Lower leg skin (tissue), 4 donors: Measurements from ENCODE around the gene CACNG6. TPM values are rescaled to one million over a fixed set of nuclear protein-coding genes. Genes with fewer than 3 reads are reported as not detected.

Source experiments
- DNase-seq, 2 donors: peaks; one replicate each; pipeline ENCODE4 v3.0.0-alpha.2; 2019; ENCODE audit warnings: low spot score in 2 of 2
- H3K4me3 ChIP-seq: fragments of 200-600 bp; sonication (generic); 2 replicates; pipeline ENCODE4 v1.5.1; 2017; ENCODE audit warnings: mild to moderate bottlenecking, low read depth; ENCODE audit not compliant: poor library complexity, severe bottlenecking
- POLR2A ChIP-seq, 2 donors: fragments of 450-650 bp; IDR thresholded peaks; one replicate each; pipeline ENCODE4 v1.6.1; 2016 to 2017; ENCODE audit warnings: antibody characterized with exemption in 2 of 2, mild to moderate bottlenecking in 1 of 2, moderate library complexity in 1 of 2
- WGBS, 2 donors: methylation state at CpG; one replicate each; pipeline ENCODE4 v1.1.5; 2018; 5-methylcytosine and 5-hydroxymethylcytosine counted together
- intact Hi-C: fragments of 100-400 bp; cut with DNase I; formaldehyde crosslinking; loops from one replicate; pipeline ENCODE4 v1.15.0; 2023; ENCODE audit warnings: low total_unique reads
- total RNA-seq, 4 donors: library from RNA; depleted of rRNA; stranded (reverse); fragments of >200 nt; gene quantifications; one replicate each; pipeline ENCODE4 v1.1.0, GENCODE V29; 2016
- TF ChIP-seq, protein P1 (sequence below), 3 donors: fragments of 450-650 bp; IDR thresholded peaks; one replicate each; pipeline ENCODE4 v1.5.1; 2016; ENCODE audit warnings: antibody characterized with exemption in 3 of 3, mild to moderate bottlenecking in 3 of 3, moderate library complexity in 2 of 3

Gene CACNG6
- total RNA-seq = not detected

DNA sequence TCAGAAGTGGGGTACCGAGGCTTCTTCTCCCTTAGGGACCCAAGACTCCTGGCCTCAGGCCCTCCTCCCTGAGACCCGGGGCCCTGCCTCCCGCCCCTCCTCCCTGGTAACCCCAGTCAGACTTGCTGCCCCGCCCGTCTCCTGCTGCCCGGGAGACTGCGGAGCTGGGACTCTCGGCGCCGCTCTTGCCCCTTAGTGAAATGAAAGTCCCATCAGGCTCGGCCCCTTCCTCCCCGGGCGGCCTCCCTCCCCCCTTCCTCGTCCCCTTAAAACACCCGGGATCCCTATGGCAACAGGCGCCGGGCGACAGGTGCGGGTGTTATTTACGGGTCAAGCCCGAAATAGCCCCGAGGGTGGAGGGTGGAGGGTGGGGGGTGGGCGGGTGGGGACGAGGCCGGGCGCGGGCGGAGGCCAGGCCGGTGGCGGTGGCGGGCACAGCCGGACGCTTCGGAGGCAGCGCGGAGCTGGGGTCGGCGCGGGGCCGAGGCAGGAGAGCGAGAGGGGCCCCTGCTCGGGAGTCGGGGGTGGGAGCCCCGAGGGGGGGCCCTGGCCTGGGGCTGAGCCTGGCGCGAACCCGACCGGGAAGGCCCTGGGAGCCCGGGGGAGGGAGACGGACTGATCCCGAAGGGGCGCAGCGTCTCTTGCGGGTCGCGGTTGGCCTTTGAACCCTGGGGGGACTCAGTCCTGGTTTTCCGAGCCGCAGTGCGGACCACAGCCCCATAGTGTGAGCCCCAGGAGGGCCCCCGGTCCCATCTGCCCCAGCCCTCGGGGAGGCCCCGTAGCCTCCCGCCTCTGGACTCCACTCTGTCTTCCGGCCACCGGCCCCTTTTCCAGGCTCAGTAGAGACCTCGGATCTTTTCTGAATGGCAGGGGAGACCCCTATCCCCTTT is at the start of gene CACNG6:
TSS of gene CACNG6 (plus strand) at position 414 of the 890 bp plus-strand sequence. CDS start 1,241 bp downstream, outside the sequence.
- no peak for DNase-seq
- no peak within 1 kb of the TSS for H3K4me3 ChIP-seq
- intact Hi-C loops = no loop called here
- WGBS, 2 donors = 8 to 14% methylated on average over 19 to 55 of the region's 66 CpGs
- no peak for TF ChIP-seq POLR2A (IDR thresholded peaks at IDR 0.05)
- TF ChIP-seq, protein P1, sequence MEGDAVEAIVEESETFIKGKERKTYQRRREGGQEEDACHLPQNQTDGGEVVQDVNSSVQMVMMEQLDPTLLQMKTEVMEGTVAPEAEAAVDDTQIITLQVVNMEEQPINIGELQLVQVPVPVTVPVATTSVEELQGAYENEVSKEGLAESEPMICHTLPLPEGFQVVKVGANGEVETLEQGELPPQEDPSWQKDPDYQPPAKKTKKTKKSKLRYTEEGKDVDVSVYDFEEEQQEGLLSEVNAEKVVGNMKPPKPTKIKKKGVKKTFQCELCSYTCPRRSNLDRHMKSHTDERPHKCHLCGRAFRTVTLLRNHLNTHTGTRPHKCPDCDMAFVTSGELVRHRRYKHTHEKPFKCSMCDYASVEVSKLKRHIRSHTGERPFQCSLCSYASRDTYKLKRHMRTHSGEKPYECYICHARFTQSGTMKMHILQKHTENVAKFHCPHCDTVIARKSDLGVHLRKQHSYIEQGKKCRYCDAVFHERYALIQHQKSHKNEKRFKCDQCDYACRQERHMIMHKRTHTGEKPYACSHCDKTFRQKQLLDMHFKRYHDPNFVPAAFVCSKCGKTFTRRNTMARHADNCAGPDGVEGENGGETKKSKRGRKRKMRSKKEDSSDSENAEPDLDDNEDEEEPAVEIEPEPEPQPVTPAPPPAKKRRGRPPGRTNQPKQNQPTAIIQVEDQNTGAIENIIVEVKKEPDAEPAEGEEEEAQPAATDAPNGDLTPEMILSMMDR (IDR thresholded peaks at IDR 0.05) = no peak

GRCh38 chr19:53942001-53942786 is 49.2 kb upstream of the CACNG6 start:
- no peak for DNase-seq
- intact Hi-C loops = no loop called here
- no peak for TF ChIP-seq POLR2A (IDR thresholded peaks at IDR 0.05)
- TF ChIP-seq, protein P1 (IDR thresholded peaks at IDR 0.05) = no peak
- H3K4me3 ChIP-seq = no peak overlapping the region
- 5 to 7% methylated on average over 47 to 48 of the region's 55 CpGs for WGBS, 2 donors

DNA sequence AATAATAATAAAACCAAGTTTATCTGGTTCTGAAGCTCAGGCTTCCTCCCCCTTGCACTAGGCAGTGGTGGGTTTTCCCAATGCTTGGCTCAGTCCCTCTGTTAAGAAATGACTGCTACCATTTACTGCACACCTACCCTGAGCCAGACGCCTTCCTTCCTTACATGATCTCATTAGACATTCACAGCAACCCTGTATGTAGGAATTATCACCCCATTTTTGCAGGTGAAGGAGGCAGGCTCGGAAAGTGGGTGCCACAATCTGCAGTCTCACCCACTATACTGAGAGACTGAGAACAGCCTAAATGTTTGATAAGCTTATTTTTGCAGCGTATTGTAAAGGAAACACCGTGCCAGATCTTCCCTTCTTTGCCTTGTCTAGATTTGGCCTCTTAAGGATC is 47.0 kb upstream of the CACNG6 start:
- H3K4me3 ChIP-seq = no peak overlapping the region
- TF ChIP-seq, protein P1 (IDR thresholded peaks at IDR 0.05) = no peak
- no peak for TF ChIP-seq POLR2A (IDR thresholded peaks at IDR 0.05)
- 78 to 82% methylated on average over 4 of the region's 4 CpGs for WGBS, 2 donors
- intact Hi-C loops = no loop called here
- DNase-seq = no peak

DNA sequence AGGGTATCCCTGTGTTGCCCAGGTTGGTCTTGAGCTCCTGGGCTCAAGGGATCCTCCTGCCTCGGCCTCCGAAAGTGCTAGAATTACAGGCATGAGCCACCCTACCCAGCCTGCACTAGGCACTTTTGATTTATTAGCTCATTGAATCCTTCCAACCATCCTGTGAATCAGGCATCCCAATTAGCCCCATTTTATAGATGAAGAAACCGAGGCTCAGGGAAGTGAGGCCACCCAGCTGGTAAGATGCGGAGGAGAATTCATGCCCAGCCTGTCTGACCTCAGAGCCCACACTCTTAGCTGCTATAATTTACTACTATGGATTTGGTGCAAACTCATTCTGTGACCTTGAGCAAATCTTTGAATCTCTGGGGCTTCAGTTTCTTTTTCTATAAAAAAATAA is 46.5 kb upstream of the CACNG6 start:
- intact Hi-C loops = no loop called here
- H3K4me3 ChIP-seq = no peak overlapping the region
- DNase-seq = no peak
- TF ChIP-seq, protein P1 (IDR thresholded peaks at IDR 0.05) = no peak
- no peak for TF ChIP-seq POLR2A (IDR thresholded peaks at IDR 0.05)
- 81 to 88% methylated on average over 4 of the region's 4 CpGs for WGBS, 2 donors

DNA sequence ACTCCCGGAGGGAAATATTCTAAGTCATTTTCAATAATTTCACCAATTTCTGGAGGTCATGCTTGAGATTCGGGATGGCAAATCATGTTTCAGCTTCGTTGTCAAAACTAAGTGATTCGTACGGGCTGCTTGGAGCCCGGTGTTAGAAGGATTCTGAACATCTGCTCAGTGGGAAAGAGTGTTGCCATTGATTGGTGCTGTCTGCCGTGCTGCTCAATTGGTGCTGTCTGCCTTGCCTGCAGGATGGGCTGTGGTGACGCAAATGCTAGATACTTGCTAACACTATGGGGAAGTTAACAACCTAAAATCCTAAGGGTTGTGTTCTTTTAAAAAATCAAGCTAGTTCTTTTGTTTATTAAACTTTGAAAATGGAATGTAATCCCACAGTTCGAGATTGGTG is 46.0 kb upstream of the CACNG6 start:
- TF ChIP-seq, protein P1 (IDR thresholded peaks at IDR 0.05) = no peak
- no peak for TF ChIP-seq POLR2A (IDR thresholded peaks at IDR 0.05)
- no peak for DNase-seq
- H3K4me3 ChIP-seq = no peak overlapping the region
- 42 to 51% methylated on average over 9 of the region's 9 CpGs for WGBS, 2 donors
- intact Hi-C loops = no loop called here
